Muscle layer of colon (tissue), 2 donors: ENCODE results near the gene GBP1.
A peak's percentile ranks its signal among the peaks of the same experiment; 100 is the strongest.
"Not testable (repeated sequence)": the region's sequence is repeated elsewhere in the genome, so short reads cannot be mapped to it uniquely, and the experiment has no call there.

Source experiments
- H3K27ac ChIP-seq: one replicate; pipeline ENCODE4 v1.7.0; 2013; ENCODE audit warnings: low read depth, mild to moderate bottlenecking, low read length, moderate library complexity
- H3K27me3 ChIP-seq, 2 donors: one replicate each; pipeline ENCODE4 v1.7.0; 2013; ENCODE audit warnings: low read length in 2 of 2, mild to moderate bottlenecking in 2 of 2; ENCODE audit not compliant: insufficient read depth in 2 of 2, control insufficient read depth in 1 of 2
- H3K36me3 ChIP-seq: one replicate; pipeline ENCODE4 v1.7.0; 2013; ENCODE audit warnings: mild to moderate bottlenecking, low read length; ENCODE audit not compliant: insufficient read depth
- H3K4me1 ChIP-seq: one replicate; pipeline ENCODE4 v1.7.0; 2013; ENCODE audit warnings: mild to moderate bottlenecking, low read length; ENCODE audit not compliant: insufficient read depth
- H3K4me3 ChIP-seq, 2 donors: one replicate each; pipeline ENCODE4 v1.7.0; 2013; ENCODE audit warnings: low read length in 2 of 2, low read depth in 1 of 2, mild to moderate bottlenecking in 1 of 2, moderate library complexity in 1 of 2
- H3K9ac ChIP-seq: one replicate; pipeline ENCODE4 v1.7.0; 2013; ENCODE audit warnings: low read length
- H3K9me3 ChIP-seq: one replicate; pipeline ENCODE4 v1.7.0; 2013; ENCODE audit warnings: mild to moderate bottlenecking, low read length
- donor health status: abdominal sarcoma.
- donor health status: Adenocarcinoma of cecum.

GBP1 gene

DNA sequence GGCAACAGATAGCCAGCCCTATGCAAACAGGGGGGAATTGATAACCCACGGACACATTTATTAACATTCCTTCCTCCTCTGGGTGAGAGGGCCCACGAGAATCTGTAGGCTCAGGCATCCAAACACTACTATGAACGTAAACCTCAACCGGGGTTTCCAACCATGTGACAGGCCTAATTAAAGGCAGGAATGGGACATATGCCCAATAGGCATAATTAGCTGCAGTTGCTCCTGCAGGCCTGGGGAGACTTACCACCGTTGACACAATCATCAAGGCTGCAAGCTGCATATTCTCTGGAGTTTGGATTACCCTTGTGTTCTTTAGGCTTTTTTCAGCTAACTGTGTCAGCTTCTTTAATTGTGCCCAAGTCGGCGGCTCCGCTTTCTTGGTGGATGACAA is 22.2 kb upstream of the GBP1 start:
- H3K4me1 ChIP-seq = no peaks in the 10 kb centered on the region
- no peaks in the 10 kb centered on the region for H3K27me3 ChIP-seq

GRCh38 chr1:89085781-89086180 is 20.8 kb upstream of the GBP1 start:
- H3K36me3 ChIP-seq = no peaks in the 10 kb centered on the region
- H3K27ac ChIP-seq = no peak overlapping the region
- no peak overlapping the region for H3K9ac ChIP-seq
- no peak overlapping the region for H3K4me3 ChIP-seq
- H3K9me3 ChIP-seq = no peaks in the 10 kb centered on the region
- no peaks in the 10 kb centered on the region for H3K4me1 ChIP-seq
- no peaks in the 10 kb centered on the region for H3K27me3 ChIP-seq

More for the DNA sequence above, 22.2 kb upstream of the GBP1 start:
- Histone ChIP-seq H3K9me3 (no peaks in the 10 kb centered on the region), H3K27ac (no peak overlapping the region), H3K4me3 (no peak overlapping the region), H3K9ac (no peak overlapping the region), H3K36me3 (no peaks in the 10 kb centered on the region)

- Histone ChIP-seq H3K4me3 (no peak overlapping the region), H3K9me3 (no peaks in the 10 kb centered on the region), H3K36me3 (no peaks in the 10 kb centered on the region), H3K27me3 (no peaks in the 10 kb centered on the region), H3K4me1 (no peaks in the 10 kb centered on the region), H3K27ac (no peak overlapping the region), H3K9ac (no peak overlapping the region)
Observed at GRCh38 chr1:89081005-89081404, 16.0 kb upstream of the GBP1 start.

GRCh38 chr1:89080068-89080467 is 15.1 kb upstream of the GBP1 start:
- not testable (repeated sequence) for H3K4me1 ChIP-seq, H3K9me3 ChIP-seq, H3K36me3 ChIP-seq, H3K9ac ChIP-seq, H3K27ac ChIP-seq, H3K4me3 ChIP-seq, H3K27me3 ChIP-seq

GRCh38 chr1:89072466-89073065 is 7.6 kb upstream of the GBP1 start:
- not testable (repeated sequence) for H3K27ac ChIP-seq, H3K4me1 ChIP-seq, H3K9ac ChIP-seq, H3K4me3 ChIP-seq, H3K9me3 ChIP-seq, H3K27me3 ChIP-seq, H3K36me3 ChIP-seq

DNA sequence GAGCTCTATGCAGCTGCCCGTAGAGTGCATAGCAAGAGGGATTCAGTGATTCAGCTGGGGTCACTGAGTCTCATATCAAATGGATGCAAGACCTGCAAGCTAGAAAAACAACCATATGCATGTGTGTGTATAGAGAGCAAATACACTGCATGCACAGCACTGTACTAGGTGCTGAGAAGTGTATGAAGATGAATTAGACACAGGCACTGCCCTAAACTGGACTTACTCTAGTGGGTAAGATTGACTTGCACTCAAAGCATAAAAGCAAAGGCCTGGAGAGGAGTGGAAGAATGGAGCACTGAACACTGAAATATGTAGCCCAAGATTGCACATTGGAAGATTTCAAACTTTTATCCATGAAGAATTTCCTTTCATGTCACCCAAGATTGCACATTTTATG is 5.5 kb upstream of the GBP1 start:
- Histone ChIP-seq H3K9me3 (no peaks in the 10 kb centered on the region), H3K9ac (no peak overlapping the region), H3K4me3 (peak overlapping the region in 1 of 2 donors; percentile 47), H3K27me3 (no peaks in the 10 kb centered on the region), H3K36me3 (no peaks in the 10 kb centered on the region), H3K4me1 (peaks cover 2% of the 10 kb centered on the region), H3K27ac (no peak overlapping the region)

DNA sequence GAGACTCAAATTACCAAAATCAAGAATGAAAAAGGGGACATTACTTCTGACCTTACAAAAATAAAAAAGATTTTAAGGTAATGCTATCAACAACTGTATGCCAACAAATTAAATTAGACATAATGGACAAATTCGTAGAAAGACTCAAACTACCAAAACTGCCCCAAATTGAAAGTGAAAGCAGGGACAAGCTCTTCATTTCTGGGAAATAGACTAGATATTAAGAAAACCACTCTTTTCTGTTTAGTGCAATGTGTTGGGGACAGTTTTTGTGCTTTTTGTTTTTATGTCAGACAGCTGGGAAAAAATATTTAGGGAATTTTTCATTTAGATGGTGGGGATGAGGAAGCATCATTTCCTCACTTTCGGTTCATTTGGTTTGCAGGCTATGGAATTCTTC is 4.9 kb upstream of the GBP1 start:
- H3K4me1 ChIP-seq = peaks cover 5% of the 10 kb centered on the region
- H3K27ac ChIP-seq = no peak overlapping the region
- no peaks in the 10 kb centered on the region for H3K9me3 ChIP-seq
- H3K9ac ChIP-seq = no peak overlapping the region
- peak overlapping the region; percentile 20 to 47 for H3K4me3 ChIP-seq
- H3K36me3 ChIP-seq = no peaks in the 10 kb centered on the region
- H3K27me3 ChIP-seq = no peaks in the 10 kb centered on the region

- no peak overlapping the region for H3K4me3 ChIP-seq
- no peak overlapping the region for H3K9ac ChIP-seq
- H3K36me3 ChIP-seq = no peaks in the 10 kb centered on the region
- H3K27ac ChIP-seq = no peak overlapping the region
- H3K27me3 ChIP-seq = no peaks in the 10 kb centered on the region
- H3K9me3 ChIP-seq = no peaks in the 10 kb centered on the region
- H3K4me1 ChIP-seq = peaks cover 5% of the 10 kb centered on the region
Observed at GRCh38 chr1:89068291-89068690, 3.3 kb upstream of the GBP1 start.

- Histone ChIP-seq H3K9me3 (no peaks in the 10 kb centered on the region), H3K9ac (peak overlapping the region; percentile 94), H3K4me1 (peaks cover 25% of the 10 kb centered on the region), H3K27ac (peak overlapping the region; percentile 45), H3K36me3 (peaks cover 6% of the 10 kb centered on the region), H3K4me3 (peak overlapping the region; percentile 44 to 93), H3K27me3 (no peaks in the 10 kb centered on the region)
Observed at GRCh38 chr1:89064632-89065031, 376 bp downstream of the GBP1 start.

DNA sequence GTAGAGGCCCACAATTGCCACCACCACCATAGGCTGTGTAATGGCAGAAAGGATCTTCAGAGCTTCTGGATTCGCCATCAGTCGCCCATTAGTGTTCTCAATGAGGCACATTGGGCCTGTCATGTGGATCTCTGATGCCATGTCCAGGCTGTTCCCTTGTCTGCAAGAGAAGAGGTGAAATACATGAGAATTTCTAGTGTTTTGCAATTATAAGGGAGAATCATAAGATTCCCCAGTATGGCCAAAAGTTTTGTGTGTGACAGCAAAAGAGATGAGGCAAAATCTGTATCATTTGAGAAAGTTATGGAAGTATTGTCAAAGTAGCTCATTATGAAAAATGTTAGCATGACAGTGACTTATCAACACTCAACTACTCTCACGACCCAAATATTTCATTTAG is 1.9 kb downstream of the GBP1 start:
- H3K36me3 ChIP-seq = peaks cover 19% of the 10 kb centered on the region
- no peak overlapping the region for H3K27ac ChIP-seq
- no peaks in the 10 kb centered on the region for H3K9me3 ChIP-seq
- H3K4me1 ChIP-seq = peaks cover 25% of the 10 kb centered on the region
- H3K27me3 ChIP-seq = no peaks in the 10 kb centered on the region
- H3K9ac ChIP-seq = peak overlapping the region; percentile 25
- peak overlapping the region in 1 of 2 donors; percentile 5 for H3K4me3 ChIP-seq

DNA sequence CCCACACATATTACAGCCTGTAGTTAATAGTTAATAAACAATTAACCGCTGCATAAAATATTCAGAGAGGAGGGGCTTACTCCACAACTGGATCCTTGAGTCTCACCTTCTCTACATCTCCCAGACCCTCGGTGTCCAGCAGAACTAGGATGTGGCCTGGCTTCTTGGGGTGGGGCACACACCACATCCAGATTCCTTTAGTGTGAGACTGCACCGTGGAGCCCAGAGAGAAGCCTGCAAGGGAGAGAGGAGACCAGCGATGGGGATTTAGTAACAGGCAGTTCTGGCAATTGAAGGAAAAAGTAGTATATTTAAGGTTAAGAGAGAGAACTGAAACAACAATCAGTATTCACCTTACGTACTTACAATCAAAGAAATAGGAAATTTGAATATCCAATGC is 4.9 kb downstream of the GBP1 start:
- H3K9ac ChIP-seq = no peak overlapping the region
- no peak overlapping the region for H3K4me3 ChIP-seq
- H3K4me1 ChIP-seq = peaks cover 20% of the 10 kb centered on the region
- H3K36me3 ChIP-seq = peaks cover 48% of the 10 kb centered on the region
- no peaks in the 10 kb centered on the region for H3K27me3 ChIP-seq
- no peaks in the 10 kb centered on the region for H3K9me3 ChIP-seq
- H3K27ac ChIP-seq = no peak overlapping the region

DNA sequence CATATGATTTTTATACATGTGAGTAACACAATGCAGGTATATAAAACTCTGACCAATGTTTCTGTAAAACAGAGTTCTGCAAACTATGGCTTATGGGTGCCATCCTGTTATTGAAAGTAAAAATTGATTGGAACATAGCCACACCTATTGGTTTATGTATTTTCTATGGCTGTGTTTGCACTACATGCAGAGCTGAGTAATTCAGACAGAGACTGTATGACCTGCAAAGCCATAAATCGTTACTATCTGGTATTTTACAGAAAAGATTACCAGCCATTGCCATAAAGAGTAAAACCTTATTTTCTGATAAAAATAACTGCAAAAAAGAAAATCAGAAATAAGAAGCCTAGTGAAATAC is 13.1 kb downstream of the GBP1 start:
- H3K9me3 ChIP-seq = no peaks in the 10 kb centered on the region
- no peak overlapping the region for H3K4me3 ChIP-seq
- H3K27ac ChIP-seq = no peak overlapping the region
- peaks cover 65% of the 10 kb centered on the region for H3K36me3 ChIP-seq
- H3K27me3 ChIP-seq = no peaks in the 10 kb centered on the region
- no peak overlapping the region for H3K9ac ChIP-seq
- no peaks in the 10 kb centered on the region for H3K4me1 ChIP-seq
